HG02852 (cell line): ENCODE results near the gene SIRT6.
"Not testable (repeated sequence)": the region's sequence is repeated elsewhere in the genome, so short reads cannot be mapped to it uniquely, and the experiment has no call there.

Source experiments
- ATAC-seq: cut with Tn5 transposase; IDR thresholded peaks from one replicate; pipeline ENCODE4 v1.9.1; 2021; ENCODE audit warnings: mild to moderate bottlenecking, moderate library complexity; ENCODE audit not compliant: unreplicated experiment

Gene SIRT6

GRCh38 chr19:4200940-4201542 is 18.7 kb upstream of the SIRT6 start:
- no peak for ATAC-seq

DNA sequence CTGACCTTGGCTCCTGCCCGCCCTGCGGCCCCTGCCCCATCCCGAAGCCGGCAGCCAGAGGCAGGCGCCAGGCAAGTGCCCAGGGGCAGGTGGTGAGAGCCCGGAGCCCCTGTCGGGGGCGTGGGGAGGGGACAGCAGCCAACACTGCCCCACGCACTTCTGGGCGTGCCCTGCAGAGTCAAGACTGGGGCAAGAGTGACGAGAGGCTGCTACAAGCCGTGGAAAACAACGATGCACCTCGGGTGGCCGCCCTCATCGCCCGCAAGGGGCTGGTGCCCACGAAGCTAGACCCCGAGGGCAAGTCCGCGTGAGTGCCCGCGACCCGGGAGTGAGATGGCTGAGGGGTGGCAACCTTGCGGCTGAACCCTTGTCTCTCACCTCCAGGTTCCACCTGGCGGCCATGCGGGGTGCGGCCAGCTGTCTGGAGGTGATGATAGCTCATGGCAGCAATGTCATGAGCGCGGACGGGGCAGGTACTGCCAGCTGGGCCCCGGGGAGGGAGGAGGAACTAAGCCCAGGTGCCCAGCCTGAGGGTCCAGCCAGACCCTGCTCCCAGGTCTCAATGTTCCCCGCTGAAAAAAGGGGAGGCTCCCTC is 17.4 kb upstream of the SIRT6 start:
- no peak for ATAC-seq

DNA sequence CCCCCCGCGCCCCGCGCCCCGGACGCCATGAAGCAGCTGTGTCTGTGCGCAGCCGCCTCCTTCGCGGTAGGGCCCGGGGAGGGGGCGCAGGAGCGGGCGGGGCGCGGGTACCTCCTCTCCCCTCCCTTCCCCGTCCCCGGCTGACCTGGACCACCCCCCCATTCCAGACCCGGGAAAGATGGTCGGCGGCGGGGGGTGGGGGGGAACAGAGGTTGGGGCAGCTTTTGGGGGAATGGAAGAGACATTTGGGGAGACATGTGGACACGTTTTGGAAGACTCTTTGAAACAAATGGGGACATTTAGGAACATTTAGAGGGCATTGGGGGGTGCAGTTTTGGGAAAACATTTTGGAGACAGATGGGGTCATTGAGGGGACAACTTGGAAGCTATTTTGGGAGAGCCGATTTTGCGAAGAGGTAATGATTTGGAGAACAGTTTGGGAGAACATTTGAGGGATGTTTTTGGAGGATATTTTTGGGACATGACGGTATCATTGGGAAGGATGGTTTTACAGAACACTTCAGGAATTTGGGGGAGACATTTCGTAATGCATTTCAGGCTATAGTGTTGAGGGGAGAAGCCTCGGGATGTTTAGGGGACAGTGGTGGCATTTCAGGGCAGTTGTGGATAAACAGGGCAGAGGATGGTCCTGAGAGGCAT is 16.2 kb upstream of the SIRT6 start:
- ATAC-seq = no peak

DNA sequence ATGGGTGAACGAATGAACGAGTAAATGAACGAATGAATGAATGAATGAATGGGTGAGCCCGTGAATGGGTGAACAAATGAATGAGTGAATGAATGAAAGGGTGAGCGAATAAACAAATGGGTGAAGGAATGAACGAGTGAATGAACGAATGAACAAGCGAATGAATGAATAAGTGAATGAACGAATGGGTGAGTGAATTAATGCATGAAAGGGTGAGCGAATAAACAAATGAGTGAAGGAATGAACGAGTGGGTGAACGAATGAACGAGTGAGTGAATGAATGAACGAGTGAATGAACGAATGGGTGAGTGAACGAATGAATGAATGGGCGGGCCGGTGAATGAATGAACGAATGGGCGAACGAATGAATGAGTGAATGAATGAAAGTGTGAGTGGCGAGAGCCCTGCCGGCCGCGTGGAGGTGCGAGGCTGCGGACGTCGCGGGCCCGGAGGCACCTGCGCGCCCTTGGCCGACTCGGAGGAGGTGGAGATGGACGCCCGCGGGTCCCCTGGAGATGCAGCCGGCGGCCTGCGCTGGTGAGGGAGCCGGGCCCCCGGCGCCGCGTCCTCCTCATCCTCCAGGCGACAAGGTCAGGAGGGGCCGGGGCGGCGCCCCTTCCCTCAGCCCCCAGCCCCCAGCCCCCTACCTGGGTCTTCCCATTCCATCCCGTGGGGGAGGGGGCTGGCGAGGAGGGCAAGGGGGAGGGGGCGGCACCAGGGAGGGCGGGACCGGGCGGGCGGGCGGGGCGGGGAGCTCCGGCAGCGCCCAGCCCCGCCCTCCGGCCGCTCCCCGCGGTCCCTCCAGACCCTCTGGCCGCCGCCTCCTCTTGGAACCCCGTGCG is 15.5 kb upstream of the SIRT6 start:
- no peak for ATAC-seq

GRCh38 chr19:4197228-4197624 is 14.9 kb upstream of the SIRT6 start:
- ATAC-seq = no peak

DNA sequence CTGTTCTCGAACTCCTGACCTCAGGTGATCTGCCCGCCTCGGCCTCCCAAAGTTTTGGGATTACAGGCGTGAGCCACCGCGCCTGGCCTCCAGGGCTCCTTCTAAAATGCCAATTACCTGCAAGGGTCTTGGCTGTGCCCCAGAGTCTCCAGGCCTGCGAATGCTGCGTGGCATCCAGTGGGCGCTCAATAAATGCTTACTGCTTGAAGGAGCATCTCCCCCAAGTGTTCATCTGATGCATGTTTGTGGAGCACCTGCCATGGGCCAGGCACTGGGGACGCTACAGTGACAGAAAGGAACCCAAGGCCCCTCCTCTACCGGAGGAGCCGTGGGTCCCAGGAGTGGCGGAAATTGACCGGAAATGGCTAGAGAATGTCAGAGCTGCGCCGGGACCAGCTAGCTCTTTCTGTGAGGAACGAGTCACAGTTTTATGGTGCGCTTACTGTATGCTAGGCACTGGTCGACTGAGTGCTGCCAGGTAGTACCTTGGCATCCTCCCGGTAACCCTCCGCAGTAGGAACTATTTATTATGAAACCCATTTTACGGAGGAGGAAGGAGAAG is 14.3 kb upstream of the SIRT6 start:
- ATAC-seq = no peak

- no peak for ATAC-seq
Observed at GRCh38 chr19:4196009-4196408, 13.6 kb upstream of the SIRT6 start.

DNA sequence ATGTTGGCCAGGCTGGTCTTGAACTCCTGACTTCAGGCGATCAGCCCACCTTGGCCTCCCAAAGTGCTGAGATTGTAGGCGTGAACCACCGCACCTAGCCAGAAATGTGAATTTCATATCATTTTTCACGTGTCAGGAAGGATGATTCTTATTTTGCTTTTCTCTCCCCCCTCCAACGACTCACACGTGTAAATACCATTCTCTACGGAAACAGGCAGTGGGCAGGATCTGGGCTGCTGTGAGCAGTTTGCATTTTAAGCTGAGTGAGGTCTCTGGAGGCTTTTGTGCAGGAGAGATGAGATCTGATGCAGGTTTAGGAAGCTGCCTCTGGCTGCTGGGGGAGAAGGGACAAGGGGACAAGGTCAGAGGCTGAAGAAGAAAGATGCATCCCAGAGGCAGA is 12.0 kb upstream of the SIRT6 start:
- ATAC-seq = no peak

- not testable (repeated sequence) for ATAC-seq
Observed at GRCh38 chr19:4192537-4192936, 10.2 kb upstream of the SIRT6 start.

DNA sequence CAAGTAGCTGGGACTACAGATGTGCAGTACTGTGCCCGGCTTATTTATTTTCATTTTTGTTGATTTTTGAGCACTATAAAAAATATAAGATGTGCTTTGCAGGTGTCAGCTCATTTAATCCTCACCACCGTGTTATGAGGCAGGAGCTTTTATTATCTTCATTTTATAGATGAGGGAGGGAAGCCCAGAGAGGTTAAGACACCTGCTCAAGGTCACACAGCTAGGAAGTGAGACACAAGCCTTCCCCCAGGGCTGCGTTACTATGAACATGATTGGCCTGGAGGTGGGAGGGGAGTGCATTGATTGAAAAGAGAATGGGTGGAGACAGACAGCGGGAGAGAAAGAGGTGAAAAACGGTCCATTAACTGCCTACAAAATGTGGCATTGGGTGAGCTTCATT is 7.3 kb upstream of the SIRT6 start:
- ATAC-seq = no peak

DNA sequence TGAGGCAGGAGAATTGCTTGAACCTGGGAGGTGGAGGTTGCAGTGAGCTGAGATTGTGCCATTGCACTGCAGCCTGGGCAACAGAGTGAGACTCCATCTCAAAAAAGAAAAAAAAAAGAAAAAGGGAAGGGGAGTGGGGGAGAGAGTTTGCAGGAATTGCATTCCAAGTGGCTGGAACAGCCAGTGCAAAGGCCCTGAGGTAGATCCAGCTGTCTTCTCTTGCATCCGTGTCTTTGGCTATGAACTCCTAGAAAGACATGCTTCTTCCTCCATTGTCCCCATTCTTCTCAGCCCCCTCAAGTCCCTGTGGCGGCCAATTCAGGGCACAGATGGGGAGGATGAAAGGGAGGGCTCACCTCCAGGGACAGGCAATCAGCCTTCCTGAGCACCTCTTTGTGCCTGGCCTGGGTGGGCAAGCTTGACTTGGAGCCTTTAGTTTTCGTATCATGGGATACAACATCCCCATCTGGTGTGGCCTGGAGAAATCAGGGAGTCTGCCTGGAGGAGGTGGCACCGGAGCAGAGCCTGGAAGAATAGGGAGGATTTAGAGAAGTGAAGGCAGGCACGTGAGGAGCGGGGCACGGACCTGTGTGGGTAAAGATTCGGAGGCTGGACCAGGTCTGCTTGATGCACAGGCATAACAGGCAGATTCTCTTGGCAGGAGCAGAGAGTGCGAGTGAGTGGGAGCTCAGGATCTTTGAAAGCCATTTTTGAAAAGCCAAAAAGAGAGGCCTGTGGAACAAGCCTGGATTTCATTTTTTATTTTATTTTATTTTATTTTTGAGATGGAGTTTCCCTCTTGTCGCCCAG is 5.2 kb upstream of the SIRT6 start:
- no peak for ATAC-seq

DNA sequence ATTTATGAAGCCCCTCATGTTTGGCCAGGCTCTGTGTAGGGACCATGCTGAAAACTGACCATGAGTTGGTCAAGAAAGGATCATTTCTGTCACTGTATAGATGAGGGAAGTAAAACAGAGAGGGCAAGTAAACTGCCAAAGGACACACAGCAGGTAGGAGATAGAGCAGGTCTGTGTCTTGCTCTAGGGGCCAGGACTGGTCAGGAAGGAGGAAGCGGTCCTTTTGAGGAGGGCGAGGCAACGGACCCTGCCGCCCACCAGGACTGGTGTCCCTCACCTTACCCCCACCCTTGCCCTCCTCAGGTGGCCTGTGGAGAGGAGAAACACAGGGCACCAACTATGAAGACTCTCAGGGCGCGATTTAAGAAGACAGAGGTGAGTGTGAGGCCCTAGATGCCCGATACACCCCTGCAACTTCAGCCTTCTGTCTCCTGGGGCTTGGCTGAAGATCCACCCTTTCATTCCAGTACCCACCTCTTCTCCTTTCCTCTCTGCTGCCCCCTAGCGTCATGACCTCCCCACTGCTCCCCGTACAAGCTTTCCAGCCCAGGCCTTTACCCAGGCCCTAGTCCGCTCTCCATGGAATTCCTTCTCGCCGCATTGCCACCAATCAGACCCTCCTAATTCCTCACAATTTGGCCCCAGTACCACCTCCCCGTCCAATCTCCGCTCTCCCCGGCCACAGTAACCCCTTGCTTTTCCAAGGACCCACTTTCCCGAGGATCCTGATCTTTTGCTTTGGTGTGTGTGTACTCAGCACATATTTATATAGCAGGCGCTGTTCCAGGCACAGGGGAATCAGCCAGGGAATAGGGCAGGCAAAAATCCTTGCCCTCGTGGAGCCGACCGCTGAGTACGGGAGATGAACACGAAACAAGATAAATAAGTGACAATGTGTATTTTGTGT is 4.0 kb upstream of the SIRT6 start:
- ATAC-seq = no peak

- no peak for ATAC-seq
Observed at GRCh38 chr19:4185413-4186086, 3.2 kb upstream of the SIRT6 start.

DNA sequence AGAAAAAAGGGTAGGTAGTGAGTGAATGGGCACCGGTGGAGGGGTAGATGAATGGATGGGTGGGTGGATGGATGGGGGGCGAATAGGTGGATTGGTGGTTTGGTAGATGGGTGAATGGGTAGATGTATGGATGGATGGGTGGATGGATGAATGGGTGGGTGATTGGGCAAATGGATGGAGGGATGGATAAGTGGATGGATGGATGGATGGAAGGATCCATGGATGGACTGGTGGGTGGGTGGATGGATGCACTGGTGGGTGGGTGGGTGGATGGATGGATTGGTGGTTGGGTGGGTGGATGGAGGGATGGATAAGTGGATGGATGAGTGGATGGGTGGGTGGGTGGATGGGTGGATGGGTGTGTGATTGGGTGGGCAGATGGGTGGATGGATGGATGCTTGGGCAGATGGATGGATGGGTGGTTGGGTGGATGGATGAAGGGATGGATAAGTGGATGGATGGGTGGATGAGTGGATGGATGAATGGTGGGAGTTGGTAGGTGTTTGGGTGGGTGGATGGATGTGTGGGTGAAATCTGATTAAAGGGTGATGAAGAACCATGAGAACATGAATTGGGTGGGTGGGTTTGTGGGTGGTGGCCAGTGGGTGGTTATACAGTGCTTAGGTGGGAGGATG is 2.5 kb upstream of the SIRT6 start:
- no peak for ATAC-seq

DNA sequence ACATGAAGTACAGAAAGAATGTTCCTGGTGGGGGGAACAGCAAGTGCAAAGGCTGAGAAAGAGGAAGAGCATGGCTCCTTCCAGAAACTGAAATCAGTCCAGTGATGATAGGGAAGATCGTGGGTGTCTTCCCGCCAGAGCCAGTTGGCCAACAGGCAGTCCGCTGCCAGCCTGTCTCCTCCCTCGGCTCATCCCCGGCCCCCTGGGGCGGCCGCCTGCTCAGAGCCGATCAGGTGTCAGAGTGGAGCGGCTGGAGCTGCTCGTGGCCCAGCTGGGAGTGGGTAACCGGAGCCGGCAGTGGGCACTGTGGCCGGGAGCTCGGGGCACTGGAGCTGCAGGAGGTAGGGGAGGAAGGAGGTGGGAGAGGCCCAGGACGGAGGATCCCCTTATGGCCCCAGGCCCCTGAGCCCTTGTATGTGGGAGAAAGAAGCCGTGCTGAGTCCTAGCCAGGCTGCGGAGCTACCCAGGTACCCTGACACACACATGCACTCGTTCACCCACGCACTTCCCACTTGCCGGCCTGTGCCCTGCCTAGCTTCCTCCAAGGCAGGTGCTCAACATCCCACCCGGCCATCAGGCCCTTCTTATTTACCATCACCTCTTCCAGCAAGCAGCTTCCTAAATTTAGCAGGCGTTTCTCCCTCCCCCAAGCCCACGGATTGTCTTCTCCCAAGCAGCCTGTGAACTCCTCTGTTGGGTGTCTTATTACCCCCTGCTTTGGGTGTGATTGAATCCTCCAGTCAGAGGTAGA is 1.8 kb upstream of the SIRT6 start:
- ATAC-seq = no peak

DNA sequence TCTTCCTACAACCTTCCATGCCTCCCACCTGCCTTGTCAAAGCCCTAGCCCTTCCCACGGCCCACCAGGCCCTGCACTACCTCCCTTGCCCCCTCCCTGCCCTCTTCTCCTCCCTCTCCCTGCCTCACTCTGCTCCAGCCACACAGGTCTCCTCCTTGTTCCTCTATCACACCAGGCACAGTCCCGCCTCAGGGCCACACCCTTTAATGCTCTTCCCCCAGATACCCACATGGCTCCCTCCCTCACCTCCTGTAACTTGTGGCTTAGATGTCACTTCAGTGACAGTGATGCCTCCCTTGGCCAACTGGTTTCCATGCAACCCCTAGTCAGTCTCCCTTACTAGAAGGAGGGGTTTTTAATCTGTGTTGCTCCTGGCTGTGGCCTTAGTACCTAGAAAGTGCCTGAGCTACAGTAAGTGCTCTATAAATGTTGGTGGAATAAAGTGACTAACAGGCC is 1.3 kb downstream of the SIRT6 start:
- ATAC-seq = no peak

GRCh38 chr19:4178990-4179389 is 3.4 kb downstream of the SIRT6 start:
- no peak for ATAC-seq

DNA sequence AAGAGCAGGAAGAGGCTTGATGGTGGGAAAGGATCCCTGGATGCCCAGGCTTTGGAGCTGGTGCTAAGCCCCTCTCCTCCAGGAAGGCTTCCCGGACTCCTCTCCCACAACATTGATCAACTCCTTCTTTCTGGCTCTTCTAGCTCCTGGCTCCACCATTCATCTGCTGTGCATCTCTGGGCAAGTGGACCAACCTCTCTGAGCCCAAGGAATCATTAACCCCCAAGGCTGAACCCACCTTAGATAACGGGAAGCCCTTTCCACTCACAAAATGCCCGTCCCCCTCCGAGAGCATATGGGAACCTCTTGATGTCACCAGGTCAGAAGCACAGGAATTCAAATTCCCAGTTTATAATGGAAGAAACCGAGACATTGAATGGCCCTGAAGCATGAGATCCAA is 5.2 kb downstream of the SIRT6 start:
- no peak for ATAC-seq
